D721Med (cell line): ENCODE results near the gene EPS8L1.
A peak's percentile ranks its signal among the peaks of the same experiment; 100 is the strongest.
"Not testable (repeated sequence)": the region's sequence is repeated elsewhere in the genome, so short reads cannot be mapped to it uniquely, and the experiment has no call there.

Source experiments
- DNase-seq: peaks from one replicate; pipeline ENCODE4 v3.0.0; 2011; ENCODE audit warnings: low spot score; ENCODE audit not compliant: insufficient read length
- FAIRE-seq: peaks from 2 replicates; lab custom pipeline; 2011; peaks lifted over from hg19 to GRCh38; lab: Jason Lieb, UNC
- CTCF ChIP-seq: IDR thresholded peaks from 2 replicates; pipeline ENCODE4 v1.5.1; 2012; ENCODE audit warnings: mild to moderate bottlenecking, control low read depth; ENCODE audit not compliant: insufficient read depth; ENCODE audit errors: missing control alignments

EPS8L1 gene

GRCh38 chr19:55053735-55054134, 21.9 kb upstream of the EPS8L1 start:
- no peak for TF ChIP-seq CTCF
- DNase-seq, result no peak
- FAIRE-seq, result no peak

GRCh38 chr19:55056827-55057226, 18.8 kb upstream of the EPS8L1 start:
- FAIRE-seq (no peak), DNase-seq (no peak)
- no peak for TF ChIP-seq CTCF

- no peak for DNase-seq
- no peak for FAIRE-seq
- no peak for TF ChIP-seq CTCF
Observed at GRCh38 chr19:55058781-55059610, 16.7 kb upstream of the EPS8L1 start.

GRCh38 chr19:55060287-55060686, 15.4 kb upstream of the EPS8L1 start:
- FAIRE-seq, DNase-seq: not testable (repeated sequence)

GRCh38 chr19:55062735-55063491, 12.8 kb upstream of the EPS8L1 start, which contains the start of gene RDH13:
Gene RDH13, minus strand, starts transcription at chr19:55063148. Its CDS starts 116 bp downstream, at chr19:55063032.
- peak; percentile 73 for DNase-seq
- no peak for FAIRE-seq
- no peak for TF ChIP-seq CTCF

- no peak for DNase-seq
- TF ChIP-seq CTCF, result no peak
- no peak for FAIRE-seq
Observed at GRCh38 chr19:55063492-55063843, 12.2 kb upstream of the EPS8L1 start.

GRCh38 chr19:55065516-55065915, 10.2 kb upstream of the EPS8L1 start:
- not testable (repeated sequence) for FAIRE-seq

More at GRCh38 chr19:55065516-55065915, 10.2 kb upstream of the EPS8L1 start:
- DNase-seq, result not testable (repeated sequence)
